SK-N-SH (cell line): ENCODE data around the gene IL1F10. TPM values are rescaled to one million over a fixed set of nuclear protein-coding genes. Genes with fewer than 3 reads are reported as not detected.

Experiments used
- CTCF ChIA-PET: fragments of 300-600, 350-600 bp; formaldehyde crosslinking; extraction: SDS; loops from one replicate; lab custom pipeline; 2021; lab: Yijun Ruan, JAX
- POLR2A ChIA-PET: fragments of 350-600 bp; sonication (Branson Sonifier 250); formaldehyde crosslinking; extraction: SDS; loops from one replicate; lab custom pipeline; 2020; ENCODE audit warnings: antibody characterized with exemption, inconsistent platforms; lab: Yijun Ruan, JAX
- DNase-seq: peaks from one replicate; pipeline ENCODE4 v3.0.0; 2012
- H2AFZ ChIP-seq: fragments of 200-600 bp; sonication (generic); 2 replicates; pipeline ENCODE4 v1.8.1; 2016; ENCODE audit warnings: antibody characterized with exemption, mild to moderate bottlenecking, low read depth
- H3F3A ChIP-seq: fragments of 200-600 bp; sonication (generic); replicated peaks from 2 replicates; pipeline ENCODE3; 2016; ENCODE audit warnings: antibody characterized with exemption, mild to moderate bottlenecking; ENCODE audit not compliant: insufficient read depth
- H3K27ac ChIP-seq, 2 experiments: fragments of 200-500 bp in 1 of 2; fragments of 200-600 bp in 1 of 2; sonication (Bioruptor generic) in 1 of 2; sonication (generic), shearing (Covaris generic) in 1 of 2; 2 replicates each; pipeline versions ENCODE4 v1.5.1 to v1.6.1; 2014 to 2016; ENCODE audit warnings: low read depth in 2 of 2, inconsistent platforms in 1 of 2, low read length in 1 of 2, mild to moderate bottlenecking in 1 of 2, mixed read lengths in 1 of 2
- H3K27me3 ChIP-seq: fragments of 200-600 bp; sonication (generic), shearing (Covaris generic); 2 replicates; pipeline ENCODE4 v1.6.1; 2016; ENCODE audit warnings: mixed run types; ENCODE audit not compliant: insufficient read depth
- H3K36me3 ChIP-seq, 2 experiments: fragments of 200-500 bp in 1 of 2; fragments of 200-600 bp in 1 of 2; sonication (Bioruptor generic) in 1 of 2; sonication (generic) in 1 of 2; replicated peaks in 1 of 2; 2 replicates each; pipeline versions ENCODE3 to v1.5.1; 2014 to 2016; ENCODE audit warnings: low read length in 1 of 2, mild to moderate bottlenecking in 1 of 2; ENCODE audit not compliant: insufficient read depth in 2 of 2, control insufficient read depth in 1 of 2
- H3K4me1 ChIP-seq, 2 experiments: fragments of 200-500 bp in 1 of 2; fragments of 200-600 bp in 1 of 2; sonication (Bioruptor generic) in 1 of 2; sonication (generic), shearing (Covaris generic) in 1 of 2; 2 replicates each; pipeline versions ENCODE4 v1.5.1 to v1.6.1; 2014 to 2016; ENCODE audit warnings: low read depth in 1 of 2, low read length in 1 of 2, mixed run types in 1 of 2; ENCODE audit not compliant: insufficient read depth in 2 of 2, control insufficient read depth in 1 of 2
- H3K4me2 ChIP-seq: fragments of 200-600 bp; sonication (generic), shearing (Covaris generic); 2 replicates; pipeline ENCODE4 v1.6.1; 2017; ENCODE audit warnings: mixed run types
- H3K4me3 ChIP-seq, 2 experiments: fragments of 200-500 bp in 1 of 2; fragments of 200-600 bp in 1 of 2; sonication (Bioruptor generic) in 1 of 2; sonication (generic), shearing (Covaris generic) in 1 of 2; 2 replicates each; pipeline versions ENCODE4 v1.5.1 to v1.8.1; 2014 to 2016; ENCODE audit warnings: low read depth in 2 of 2, inconsistent platforms in 1 of 2, low read length in 1 of 2, mild to moderate bottlenecking in 1 of 2, mixed read lengths in 1 of 2, moderate library complexity in 1 of 2
- H3K79me2 ChIP-seq: fragments of 200-600 bp; sonication (generic); 2 replicates; pipeline ENCODE4 v1.8.1; 2017; ENCODE audit warnings: mild to moderate bottlenecking; ENCODE audit not compliant: insufficient read depth
- H3K9ac ChIP-seq: fragments of 200-600 bp; sonication (generic); 2 replicates; pipeline ENCODE4 v1.6.1; 2017; ENCODE audit warnings: mixed run types
- H3K9me2 ChIP-seq: fragments of 200-600 bp; sonication (generic); 2 replicates; pipeline ENCODE4 v1.6.1; 2017; ENCODE audit warnings: mixed run types
- H3K9me3 ChIP-seq: fragments of 200-600 bp; sonication (generic); 2 replicates; pipeline ENCODE4 v1.6.1; 2017; ENCODE audit warnings: mixed run types, mild to moderate bottlenecking, moderate library complexity
- H4K20me1 ChIP-seq: fragments of 200-600 bp; sonication (generic); 2 replicates; pipeline ENCODE4 v1.6.1; 2017; ENCODE audit warnings: mild to moderate bottlenecking, mixed run types; ENCODE audit not compliant: insufficient read depth
- CHD2 ChIP-seq: fragments of 150-350 bp; IDR thresholded peaks from 2 replicates; pipeline ENCODE4 v1.6.1; 2018; ENCODE audit warnings: low read length; ENCODE audit not compliant: partially characterized antibody
- FOSL2 ChIP-seq: IDR thresholded peaks from 2 replicates; pipeline ENCODE4 v1.4.0; 2012; ENCODE audit warnings: low read depth, mild to moderate bottlenecking, moderate library complexity, borderline replicate concordance
- FOXJ3 ChIP-seq: sonication (generic); formaldehyde crosslinking; IDR thresholded peaks from 2 replicates; pipeline ENCODE4 v1.5.1; 2020; ENCODE audit warnings: mild to moderate bottlenecking, missing genetic modification reagents
- GATA2 ChIP-seq: sonication (generic); formaldehyde crosslinking; IDR thresholded peaks from 2 replicates; pipeline ENCODE4 v1.5.0; 2020; ENCODE audit warnings: mild to moderate bottlenecking, missing genetic modification reagents
- JUND ChIP-seq: IDR thresholded peaks from 2 replicates; pipeline ENCODE4 v1.4.0; 2012
- MEF2A ChIP-seq: IDR thresholded peaks from 2 replicates; pipeline ENCODE4 v1.4.0; 2012; ENCODE audit warnings: low read depth, borderline replicate concordance
- MXI1 ChIP-seq: IDR thresholded peaks from 2 replicates; pipeline ENCODE4 v1.6.1; 2012; ENCODE audit warnings: mild to moderate bottlenecking, low read depth, low read length, improper control_type of control experiment
- NRF1 ChIP-seq: IDR thresholded peaks from 2 replicates; pipeline ENCODE4 v1.6.1; 2012; ENCODE audit warnings: low read depth, mild to moderate bottlenecking, low read length
- POLR2AphosphoS5 ChIP-seq: IDR thresholded peaks from 2 replicates; pipeline ENCODE4 v1.6.1; 2012; ENCODE audit warnings: low read depth, low read length
- RAD21 ChIP-seq: IDR thresholded peaks from 2 replicates; pipeline ENCODE4 v1.6.1; 2012; ENCODE audit warnings: mild to moderate bottlenecking, low read length
- RFX5 ChIP-seq: IDR thresholded peaks from 2 replicates; pipeline ENCODE4 v1.6.1; 2012; ENCODE audit warnings: mild to moderate bottlenecking, improper control_type of control experiment, low read length
- RXRA ChIP-seq: IDR thresholded peaks from 2 replicates; pipeline ENCODE4 v1.4.0; 2012; ENCODE audit warnings: low read depth, mild to moderate bottlenecking, borderline replicate concordance
- SIN3A ChIP-seq: IDR thresholded peaks from 2 replicates; pipeline ENCODE4 v1.6.1; 2012; ENCODE audit warnings: low read depth, mild to moderate bottlenecking, low read length, moderate library complexity, borderline replicate concordance
- TAF1 ChIP-seq: IDR thresholded peaks from 2 replicates; pipeline ENCODE4 v1.6.1; 2012; ENCODE audit warnings: low read depth, mild to moderate bottlenecking, low read length, moderate library complexity, borderline replicate concordance
- TCF12 ChIP-seq: IDR thresholded peaks from 2 replicates; pipeline ENCODE4 v1.4.0; 2012
- TEAD4 ChIP-seq: IDR thresholded peaks from 2 replicates; pipeline ENCODE4 v1.4.0; 2012; ENCODE audit warnings: mild to moderate bottlenecking, borderline replicate concordance; ENCODE audit not compliant: insufficient read depth
- YY1 ChIP-seq: IDR thresholded peaks from 2 replicates; pipeline ENCODE4 v1.4.0; 2012; ENCODE audit warnings: low read depth, mild to moderate bottlenecking
- WGBS: methylation state at CpG from one replicate; pipeline ENCODE4 v1.1.6; 2017; ENCODE audit warnings: low lambda C conversion rate; 5-methylcytosine and 5-hydroxymethylcytosine counted together
- polyA plus RNA-seq, 3 experiments: library from polyadenylated mRNA; depleted of rRNA; stranded (reverse); fragments of >200 nt; gene quantifications; 2 replicates each; pipeline ENCODE4 v1.2.3, GENCODE V29; 2012
- TF ChIP-seq, protein P1 (sequence below): IDR thresholded peaks from 2 replicates; pipeline ENCODE4 v1.4.0; 2012; ENCODE audit warnings: low read depth, borderline replicate concordance
- TF ChIP-seq, protein P2 (sequence below): fragments of 200-600 bp; sonication (generic); IDR thresholded peaks from 2 replicates; pipeline ENCODE4 v1.6.1; 2017; ENCODE audit warnings: antibody characterized with exemption, mild to moderate bottlenecking, moderate library complexity
- TF ChIP-seq, protein P3 (sequence below): IDR thresholded peaks from 2 replicates; pipeline ENCODE4 v1.6.1; 2012; ENCODE audit warnings: mild to moderate bottlenecking, low read depth, low read length, moderate library complexity

IL1F10 gene
- polyA plus RNA-seq, 1 of the 3 experiments (the other 2 are of a cell fraction), result not detected

DNA sequence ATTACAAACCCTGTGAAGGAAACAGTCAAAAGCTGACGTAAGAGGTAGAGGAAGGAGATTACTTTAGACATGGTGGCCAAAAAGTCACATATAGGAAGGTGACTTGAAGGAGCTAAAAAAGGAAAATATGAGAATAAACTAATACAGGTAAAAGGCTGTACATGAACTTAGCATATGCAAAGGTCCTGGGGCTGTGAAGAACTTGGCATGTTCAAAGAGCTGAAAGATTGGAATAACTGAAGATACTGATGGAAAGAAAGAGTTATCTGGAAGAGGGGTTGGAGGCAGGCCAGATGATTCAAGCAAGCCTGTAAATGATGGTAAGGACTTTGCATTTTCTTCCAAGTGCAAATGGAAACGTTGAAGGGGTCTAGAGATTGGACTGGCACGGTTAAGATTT lies 49.3 kb upstream of the IL1F10 start:
- no peak for DNase-seq
- H4K20me1 ChIP-seq, result no peaks in the 10 kb centered on the region
- H3K9ac ChIP-seq, result no peak overlapping the region
- no peaks in the 10 kb centered on the region for H3K9me2 ChIP-seq
- WGBS, result 3% methylated on average over 3 of the region's 3 CpGs
- ChIA-PET POLR2A (no interaction called here), CTCF (interaction anchor here (0.9 kb wide), 1 partner anchor 9 kb away, joined by 3 read pairs; no protein-coding TSS in a partner anchor)
- no peaks in the 10 kb centered on the region for H3K79me2 ChIP-seq
- no peak overlapping the region for H3K4me3 ChIP-seq
- no peaks in the 10 kb centered on the region for H3K4me1 ChIP-seq
- no peaks in the 10 kb centered on the region for H3K36me3 ChIP-seq
- no peak overlapping the region for H3K4me2 ChIP-seq
- no peak overlapping the region for H3K27ac ChIP-seq
- no peaks in the 10 kb centered on the region for H3K9me3 ChIP-seq
- H3K27me3 ChIP-seq, result peaks cover 6% of the 10 kb centered on the region; the same call in 1 of the 2 replicates
- no peak overlapping the region for H2AFZ ChIP-seq
- TF ChIP-seq, protein P1, sequence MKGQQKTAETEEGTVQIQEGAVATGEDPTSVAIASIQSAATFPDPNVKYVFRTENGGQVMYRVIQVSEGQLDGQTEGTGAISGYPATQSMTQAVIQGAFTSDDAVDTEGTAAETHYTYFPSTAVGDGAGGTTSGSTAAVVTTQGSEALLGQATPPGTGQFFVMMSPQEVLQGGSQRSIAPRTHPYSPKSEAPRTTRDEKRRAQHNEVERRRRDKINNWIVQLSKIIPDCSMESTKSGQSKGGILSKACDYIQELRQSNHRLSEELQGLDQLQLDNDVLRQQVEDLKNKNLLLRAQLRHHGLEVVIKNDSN, result no peak
- TF ChIP-seq, protein P2, sequence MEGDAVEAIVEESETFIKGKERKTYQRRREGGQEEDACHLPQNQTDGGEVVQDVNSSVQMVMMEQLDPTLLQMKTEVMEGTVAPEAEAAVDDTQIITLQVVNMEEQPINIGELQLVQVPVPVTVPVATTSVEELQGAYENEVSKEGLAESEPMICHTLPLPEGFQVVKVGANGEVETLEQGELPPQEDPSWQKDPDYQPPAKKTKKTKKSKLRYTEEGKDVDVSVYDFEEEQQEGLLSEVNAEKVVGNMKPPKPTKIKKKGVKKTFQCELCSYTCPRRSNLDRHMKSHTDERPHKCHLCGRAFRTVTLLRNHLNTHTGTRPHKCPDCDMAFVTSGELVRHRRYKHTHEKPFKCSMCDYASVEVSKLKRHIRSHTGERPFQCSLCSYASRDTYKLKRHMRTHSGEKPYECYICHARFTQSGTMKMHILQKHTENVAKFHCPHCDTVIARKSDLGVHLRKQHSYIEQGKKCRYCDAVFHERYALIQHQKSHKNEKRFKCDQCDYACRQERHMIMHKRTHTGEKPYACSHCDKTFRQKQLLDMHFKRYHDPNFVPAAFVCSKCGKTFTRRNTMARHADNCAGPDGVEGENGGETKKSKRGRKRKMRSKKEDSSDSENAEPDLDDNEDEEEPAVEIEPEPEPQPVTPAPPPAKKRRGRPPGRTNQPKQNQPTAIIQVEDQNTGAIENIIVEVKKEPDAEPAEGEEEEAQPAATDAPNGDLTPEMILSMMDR, result no peak
- TF ChIP-seq POLR2AphosphoS5 (no peak), GATA2 (CRISPR knock-in tag) (no peak), SIN3A (no peak), RXRA (no peak)
- TF ChIP-seq, all 33 proteins: peak for 0
- no peaks in the 10 kb centered on the region for H3F3A ChIP-seq

DNA sequence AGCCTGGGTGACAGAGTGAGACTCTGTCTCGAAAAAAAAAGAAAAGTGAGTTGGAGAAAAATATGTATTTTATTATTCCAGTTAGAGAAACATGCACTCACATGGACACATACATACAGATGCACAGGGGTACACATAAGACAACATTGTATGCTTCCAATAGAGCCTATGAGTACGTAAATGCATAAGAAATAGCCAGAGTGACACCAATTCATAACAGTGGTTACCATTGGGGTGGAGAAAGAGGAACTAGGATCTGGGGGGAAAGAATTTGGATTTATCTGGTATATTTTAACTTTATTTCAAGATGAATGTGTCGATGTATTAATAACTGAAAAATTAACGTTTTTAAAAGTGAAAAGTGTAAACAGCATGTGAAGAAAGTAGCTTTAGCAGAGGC lies 46.5 kb upstream of the IL1F10 start:
- no peaks in the 10 kb centered on the region for H3F3A ChIP-seq
- ChIA-PET POLR2A (no interaction called here), CTCF (no interaction called here)
- no peaks in the 10 kb centered on the region for H3K36me3 ChIP-seq
- no peaks in the 10 kb centered on the region for H3K9me3 ChIP-seq
- peaks cover 6% of the 10 kb centered on the region; the same call in 1 of the 2 replicates for H3K27me3 ChIP-seq
- no peaks in the 10 kb centered on the region for H4K20me1 ChIP-seq
- no peak overlapping the region for H2AFZ ChIP-seq
- no peak overlapping the region for H3K9ac ChIP-seq
- no peak overlapping the region for H3K4me2 ChIP-seq
- H3K4me3 ChIP-seq, result no peak overlapping the region
- no peaks in the 10 kb centered on the region for H3K9me2 ChIP-seq
- 6% methylated on average over 4 of the region's 4 CpGs for WGBS
- H3K4me1 ChIP-seq, result no peaks in the 10 kb centered on the region
- no peak overlapping the region for H3K27ac ChIP-seq
- H3K79me2 ChIP-seq, result no peaks in the 10 kb centered on the region
- DNase-seq, result no peak
- TF ChIP-seq JUND, result no peak
- no peak for TF ChIP-seq RXRA
- TF ChIP-seq FOSL2, result no peak
- no peak for TF ChIP-seq YY1
- TF ChIP-seq TAF1, result no peak
- no peak for TF ChIP-seq TCF12
- TF ChIP-seq RAD21, result no peak
- no peak for TF ChIP-seq MXI1
- TF ChIP-seq TEAD4, result no peak
- TF ChIP-seq, protein P3, sequence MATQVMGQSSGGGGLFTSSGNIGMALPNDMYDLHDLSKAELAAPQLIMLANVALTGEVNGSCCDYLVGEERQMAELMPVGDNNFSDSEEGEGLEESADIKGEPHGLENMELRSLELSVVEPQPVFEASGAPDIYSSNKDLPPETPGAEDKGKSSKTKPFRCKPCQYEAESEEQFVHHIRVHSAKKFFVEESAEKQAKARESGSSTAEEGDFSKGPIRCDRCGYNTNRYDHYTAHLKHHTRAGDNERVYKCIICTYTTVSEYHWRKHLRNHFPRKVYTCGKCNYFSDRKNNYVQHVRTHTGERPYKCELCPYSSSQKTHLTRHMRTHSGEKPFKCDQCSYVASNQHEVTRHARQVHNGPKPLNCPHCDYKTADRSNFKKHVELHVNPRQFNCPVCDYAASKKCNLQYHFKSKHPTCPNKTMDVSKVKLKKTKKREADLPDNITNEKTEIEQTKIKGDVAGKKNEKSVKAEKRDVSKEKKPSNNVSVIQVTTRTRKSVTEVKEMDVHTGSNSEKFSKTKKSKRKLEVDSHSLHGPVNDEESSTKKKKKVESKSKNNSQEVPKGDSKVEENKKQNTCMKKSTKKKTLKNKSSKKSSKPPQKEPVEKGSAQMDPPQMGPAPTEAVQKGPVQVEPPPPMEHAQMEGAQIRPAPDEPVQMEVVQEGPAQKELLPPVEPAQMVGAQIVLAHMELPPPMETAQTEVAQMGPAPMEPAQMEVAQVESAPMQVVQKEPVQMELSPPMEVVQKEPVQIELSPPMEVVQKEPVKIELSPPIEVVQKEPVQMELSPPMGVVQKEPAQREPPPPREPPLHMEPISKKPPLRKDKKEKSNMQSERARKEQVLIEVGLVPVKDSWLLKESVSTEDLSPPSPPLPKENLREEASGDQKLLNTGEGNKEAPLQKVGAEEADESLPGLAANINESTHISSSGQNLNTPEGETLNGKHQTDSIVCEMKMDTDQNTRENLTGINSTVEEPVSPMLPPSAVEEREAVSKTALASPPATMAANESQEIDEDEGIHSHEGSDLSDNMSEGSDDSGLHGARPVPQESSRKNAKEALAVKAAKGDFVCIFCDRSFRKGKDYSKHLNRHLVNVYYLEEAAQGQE, result no peak
- no peak for TF ChIP-seq GATA2 (CRISPR knock-in tag)
- TF ChIP-seq CHD2, result no peak
- TF ChIP-seq RFX5, result no peak
- TF ChIP-seq NRF1, result no peak
- TF ChIP-seq, protein P2, result no peak
- no peak for TF ChIP-seq POLR2AphosphoS5
- no peak for TF ChIP-seq FOXJ3
- TF ChIP-seq MEF2A, result no peak
